Muscle of arm (tissue), 12 donors: ENCODE measurements around the gene SP6. TPM values are rescaled to one million over a fixed set of nuclear protein-coding genes. Genes with fewer than 3 reads are reported as not detected.

Experiments
- DNase-seq: peaks from one replicate; pipeline ENCODE4 v3.0.0-alpha.2; 2013
- polyA plus RNA-seq, 12 donors: library from polyadenylated mRNA; unstranded; fragments of 120-200 nt; gene quantifications; one replicate each; pipeline ENCODE4 v1.2.1, GENCODE V29; 2013; ENCODE audit not compliant: insufficient read length in 12 of 12

SP6 gene
- polyA plus RNA-seq, 12 donors = 0.61 to 8.9 (median 1.5) TPM; not detected in 1

- no peak for DNase-seq
Measured at GRCh38 chr17:47879776-47880454, 29.0 kb upstream of the SP6 start.

DNA sequence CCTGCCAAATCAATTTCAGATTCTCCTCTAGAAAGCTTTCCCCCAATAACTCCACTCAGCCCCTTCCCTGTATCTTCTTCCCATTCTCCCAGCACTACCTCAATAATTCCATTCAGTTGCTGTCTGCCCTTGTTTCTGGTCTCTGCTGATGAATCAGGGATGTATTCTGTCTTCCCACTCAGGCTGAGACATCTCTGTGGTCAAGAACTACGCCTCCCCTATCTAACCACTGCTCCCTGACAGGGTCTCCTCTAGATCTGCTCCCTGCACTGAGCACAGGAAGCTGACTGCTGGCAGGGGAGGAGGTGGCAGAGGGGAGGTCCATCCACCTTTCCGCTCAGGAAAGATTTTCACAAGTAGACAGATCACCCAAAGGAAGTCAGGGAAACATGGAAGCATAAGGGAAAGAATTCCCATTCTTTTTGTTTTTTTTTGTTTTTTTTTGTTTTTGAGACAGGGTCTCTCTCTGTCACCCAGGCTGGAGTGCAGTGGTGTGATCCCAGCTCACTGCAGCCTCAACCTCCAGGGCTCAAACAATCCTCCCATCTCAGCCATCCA lies 28.1 kb upstream of the SP6 start:
- no peak for DNase-seq

- DNase-seq = no peak
Measured at GRCh38 chr17:47878203-47879027, 27.5 kb upstream of the SP6 start.

DNA sequence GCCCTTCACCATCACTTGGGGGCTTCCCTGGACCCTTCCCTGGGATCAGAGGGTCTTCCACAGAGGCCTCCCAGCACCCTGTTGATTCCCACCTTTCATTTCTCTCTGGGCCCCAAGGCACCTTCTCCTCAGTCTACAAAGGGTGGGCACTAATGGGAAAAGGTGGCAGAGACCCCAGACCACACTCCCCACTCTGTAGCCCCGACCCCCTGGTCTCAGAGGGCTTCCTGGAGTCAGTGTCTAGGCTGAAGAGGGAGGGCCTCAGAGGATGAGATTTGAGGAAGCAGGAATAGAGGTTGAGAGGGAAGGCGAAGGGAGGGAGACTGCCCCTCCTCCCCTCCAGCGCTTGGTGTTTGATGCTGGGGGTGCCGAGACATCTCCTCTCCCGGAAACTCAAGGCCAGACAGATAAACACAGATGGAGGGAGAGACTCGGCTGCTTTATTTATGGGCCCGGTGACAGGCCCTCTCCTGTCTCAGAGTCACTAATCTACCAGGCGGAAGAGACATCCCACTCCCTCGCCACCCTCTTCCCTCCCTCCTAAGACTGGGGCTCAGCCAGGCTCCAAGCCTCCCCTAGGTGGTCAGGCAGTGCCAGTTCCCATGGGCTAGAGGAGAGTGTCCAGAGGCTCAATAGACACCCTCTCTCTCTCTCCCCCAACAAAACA lies 26.5 kb upstream of the SP6 start:
- DNase-seq = no peak

DNA sequence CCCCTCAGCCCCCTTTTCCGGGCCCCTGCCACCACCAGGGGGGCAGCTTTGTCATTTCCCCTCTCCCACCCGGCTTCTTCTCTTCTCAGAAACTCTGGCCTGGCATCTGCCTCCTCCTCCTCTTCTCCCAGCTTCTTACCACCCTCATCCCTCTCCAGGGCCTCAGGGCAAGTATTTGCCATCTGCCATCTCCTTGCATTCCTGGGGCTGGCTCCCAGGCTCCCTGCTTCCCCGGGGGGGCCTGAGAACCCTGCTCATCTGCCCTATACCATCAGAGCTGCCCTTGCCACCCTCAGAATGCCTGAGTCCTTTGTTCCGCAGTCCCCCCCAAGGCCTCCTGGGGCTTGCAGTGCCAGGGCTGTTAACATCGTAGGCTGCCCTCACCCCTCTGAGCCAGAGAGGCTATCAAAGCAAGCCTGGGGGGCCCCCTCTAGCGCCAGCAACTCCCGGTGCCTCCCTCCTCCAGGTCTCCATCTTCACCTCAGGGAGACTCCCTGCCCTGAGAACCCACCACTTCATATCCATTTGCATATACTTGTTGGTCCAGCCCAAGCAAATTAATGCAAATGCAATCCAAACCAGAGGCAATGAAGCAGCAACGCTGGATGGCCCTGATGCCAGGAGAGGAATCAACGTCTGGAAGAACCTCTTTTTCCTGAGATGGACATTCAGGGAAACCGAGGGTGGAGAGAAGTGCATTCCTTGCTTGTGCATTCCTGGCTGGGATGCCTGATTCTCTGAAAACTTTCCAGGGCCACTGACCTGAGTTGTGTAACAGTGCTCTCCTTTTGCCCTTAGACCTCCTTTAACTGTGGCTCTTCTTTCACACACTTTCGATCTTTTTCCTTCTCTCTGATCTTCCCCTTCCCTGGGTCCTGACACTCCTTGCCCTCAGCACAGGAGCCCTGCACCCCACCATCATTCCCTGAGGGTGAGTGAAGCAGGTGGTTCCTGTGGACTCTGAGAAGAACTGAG lies 24.3 kb upstream of the SP6 start:
- no peak for DNase-seq

GRCh38 chr17:47873200-47874090 lies 22.5 kb upstream of the SP6 start:
- no peak for DNase-seq

DNA sequence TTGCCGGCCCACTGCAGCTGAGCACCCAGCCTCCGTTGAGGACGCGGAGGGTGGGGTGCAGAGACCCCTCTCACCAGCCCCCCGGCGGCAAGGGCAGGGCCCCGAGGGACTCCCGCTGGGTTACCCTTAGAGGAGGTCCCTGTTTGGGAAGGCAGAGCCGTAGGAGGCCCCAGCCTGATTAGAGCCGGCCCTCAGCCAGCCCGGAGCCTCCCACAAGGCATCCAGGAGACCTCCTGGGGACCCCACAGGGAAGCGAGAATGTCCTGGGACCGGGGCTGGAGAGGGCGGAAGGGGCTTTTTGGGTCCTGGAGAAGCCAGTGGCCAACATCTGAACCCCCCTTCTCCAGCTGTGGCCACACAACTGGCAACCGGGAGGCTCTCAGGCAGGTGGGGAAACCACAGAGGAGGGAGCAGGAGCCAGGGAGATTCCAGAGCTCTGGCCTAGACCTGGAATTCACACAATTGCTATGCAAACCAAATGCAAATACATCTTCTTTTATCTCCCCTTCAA lies 21.7 kb upstream of the SP6 start:
- no peak for DNase-seq

DNA sequence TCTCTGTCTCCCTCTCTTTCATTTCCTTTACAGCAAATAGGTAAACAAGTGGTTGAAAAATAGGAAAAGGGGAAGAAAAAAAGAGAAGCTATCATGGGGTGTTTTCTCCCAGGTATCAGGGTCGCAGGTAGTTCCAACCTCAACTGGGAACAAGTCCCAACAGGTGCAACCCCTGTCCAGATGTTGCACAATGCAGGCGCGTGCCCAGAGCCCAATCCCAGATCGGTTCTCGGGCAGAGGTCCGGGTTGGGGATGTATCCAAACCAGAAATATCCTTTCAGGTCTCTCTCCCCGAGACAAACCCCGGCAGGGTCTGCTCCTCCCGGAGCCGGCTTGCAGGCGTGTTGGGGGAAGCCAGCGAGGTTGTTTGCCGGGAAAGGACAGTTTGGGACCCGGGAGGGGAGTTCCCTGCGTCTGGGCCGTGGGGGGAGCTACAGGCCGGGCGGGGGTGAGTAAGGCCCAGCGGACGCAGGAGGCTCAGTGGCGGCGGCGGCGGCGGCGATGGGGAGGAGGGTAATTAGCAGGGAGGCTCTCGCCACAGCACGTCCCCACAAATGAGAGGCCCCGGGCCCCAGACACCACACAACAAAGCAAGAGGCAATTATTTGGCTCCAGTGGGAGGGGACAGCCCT lies 21.2 kb upstream of the SP6 start:
- no peak for DNase-seq

- no peak for DNase-seq
Measured at GRCh38 chr17:47871048-47871447, 20.1 kb upstream of the SP6 start.

- no peak for DNase-seq
Measured at GRCh38 chr17:47870056-47870455, 19.1 kb upstream of the SP6 start.

- DNase-seq = no peak
Measured at GRCh38 chr17:47869114-47869513, 18.2 kb upstream of the SP6 start.

DNA sequence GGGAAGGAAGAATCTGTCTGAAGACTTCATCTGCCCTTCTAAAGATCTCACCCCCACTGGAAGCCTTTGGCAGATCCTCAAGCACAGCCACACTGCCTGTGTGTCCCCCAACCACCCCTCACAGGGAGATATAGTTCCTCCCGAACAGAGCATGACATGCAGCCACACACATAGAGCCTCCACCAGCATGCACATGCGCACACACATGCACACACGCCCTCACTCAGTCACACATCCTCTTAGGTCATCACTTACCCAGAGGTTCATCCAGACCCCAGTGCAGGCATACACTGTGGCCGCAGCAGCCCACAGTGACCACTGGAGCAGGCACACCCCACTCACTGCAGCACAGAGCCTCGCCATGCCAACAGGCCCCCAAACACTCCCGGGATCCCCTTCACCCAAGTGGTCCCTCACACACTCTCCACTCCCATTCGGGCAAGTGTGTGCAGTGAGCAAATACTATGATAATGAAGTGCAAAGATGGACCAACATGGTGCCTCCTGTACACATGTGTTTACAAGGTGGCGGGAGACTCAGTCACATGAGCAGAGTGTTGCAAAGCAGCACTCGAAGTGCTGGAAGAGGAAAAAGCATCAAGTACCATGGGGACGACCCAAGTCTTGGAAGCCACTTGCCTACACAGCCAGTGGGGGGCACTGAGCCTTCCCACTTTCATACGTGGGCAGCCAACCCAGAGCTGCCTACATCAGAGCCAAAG lies 17.0 kb upstream of the SP6 start:
- DNase-seq = no peak

GRCh38 chr17:47866941-47867340 lies 16.0 kb upstream of the SP6 start:
- DNase-seq = no peak

- DNase-seq = no peak
Measured at GRCh38 chr17:47864791-47865216, 13.8 kb upstream of the SP6 start.

GRCh38 chr17:47862621-47863440 lies 11.9 kb upstream of the SP6 start:
- DNase-seq = no peak

DNA sequence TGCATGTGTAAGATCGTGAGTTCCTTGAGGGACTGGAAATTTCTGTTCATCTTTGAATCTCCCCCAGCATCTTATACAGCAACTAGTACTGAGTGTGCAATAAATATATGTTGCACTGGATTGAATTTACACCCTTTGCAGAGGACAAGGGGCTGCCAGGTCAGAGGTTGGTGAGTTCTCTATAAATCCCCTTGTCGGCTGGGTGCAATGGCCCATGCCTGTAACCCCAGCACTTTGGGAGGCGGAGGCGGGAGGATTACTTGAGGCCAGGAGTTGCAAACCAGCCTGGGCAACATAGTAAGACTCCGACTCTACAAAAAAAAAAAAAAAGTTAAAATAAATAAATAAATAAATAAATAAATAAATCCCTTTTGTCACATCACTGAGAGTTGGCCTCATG lies 9.4 kb upstream of the SP6 start:
- DNase-seq = no peak

DNA sequence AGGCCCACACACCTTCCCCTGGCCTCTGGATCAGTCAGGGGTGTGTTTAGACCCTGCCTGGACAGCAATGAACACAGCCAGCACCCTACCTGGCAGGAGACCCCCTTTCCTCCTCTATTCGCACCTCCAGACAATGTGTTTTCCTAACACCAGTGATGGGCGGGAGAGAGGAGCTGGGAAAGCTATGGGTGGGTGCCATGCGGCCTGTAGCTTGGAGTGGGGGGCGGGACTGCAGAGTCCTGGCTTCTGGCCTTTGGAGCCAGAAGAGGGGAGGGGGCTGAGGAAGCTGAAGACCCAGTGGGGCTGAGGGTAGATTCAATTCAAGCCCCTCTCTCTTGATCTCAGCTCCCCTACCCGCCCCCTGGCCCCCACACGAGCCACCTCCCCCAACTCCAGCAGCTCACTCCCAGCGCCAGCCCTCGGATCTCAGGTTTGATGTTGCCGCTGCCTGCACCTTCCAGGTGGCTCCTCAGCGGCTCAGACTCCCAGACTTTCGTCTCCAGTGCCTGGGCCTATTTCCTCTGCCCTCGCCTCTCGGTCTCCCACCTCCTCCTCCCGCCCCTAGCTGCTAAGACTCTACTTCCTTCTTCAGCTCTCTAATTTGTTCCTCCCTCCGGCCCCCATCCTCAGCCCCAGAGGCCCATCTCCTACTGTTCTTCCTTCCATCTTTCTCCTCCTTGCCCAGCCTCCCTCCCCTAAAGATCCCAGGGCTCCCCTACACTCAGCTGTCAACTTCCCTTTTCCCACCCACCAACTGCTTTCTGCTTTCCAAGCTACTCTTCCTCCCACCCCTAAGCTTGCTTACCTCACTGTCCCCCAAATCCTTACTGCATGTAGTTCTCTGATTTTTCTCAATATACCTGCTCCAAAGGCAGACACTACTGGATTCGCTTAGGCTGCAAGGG lies 6.8 kb upstream of the SP6 start:
- no peak for DNase-seq
